ENCODE measurements around the gene SLC31A2.

SLC31A2 gene

DNA sequence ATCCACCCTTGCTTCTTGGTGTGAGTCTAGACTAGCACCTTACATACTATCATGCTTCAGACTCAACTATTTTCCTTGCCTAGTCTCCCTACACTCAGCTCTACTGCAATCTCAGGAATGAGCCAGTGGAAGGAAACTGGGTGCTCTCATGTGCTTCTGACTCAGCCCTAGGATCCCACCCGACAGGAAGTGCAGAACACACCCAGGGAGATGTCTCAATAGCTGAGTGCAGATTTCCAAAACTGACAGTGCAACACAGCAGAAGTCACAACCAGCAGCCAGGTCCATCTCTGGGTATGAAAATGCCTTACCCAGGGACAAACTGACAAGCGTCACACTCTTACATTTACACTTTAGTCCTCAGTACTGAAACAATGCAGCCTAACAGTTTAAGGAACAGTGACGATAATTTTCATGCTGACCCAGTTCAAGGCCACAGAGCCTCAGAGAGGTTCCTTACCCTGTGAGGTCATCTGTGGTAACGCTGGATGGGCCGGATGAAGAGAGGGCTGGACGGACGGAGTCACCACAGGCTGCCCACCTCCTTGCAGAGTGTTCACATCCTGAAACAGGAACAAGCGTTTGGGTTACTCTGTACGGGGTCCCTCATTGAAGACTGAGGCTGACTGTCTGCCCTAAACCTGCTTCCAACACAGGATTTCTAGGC is 37.3 kb downstream of the SLC31A2 start:
- no peak for DNase-seq

GRCh38 chr9:113192455-113192854 is 41.6 kb downstream of the SLC31A2 start:
- DNase-seq, result no peak

GRCh38 chr9:113199683-113200329 is 49.0 kb downstream of the SLC31A2 start:
- DNase-seq, result no peak

DNA sequence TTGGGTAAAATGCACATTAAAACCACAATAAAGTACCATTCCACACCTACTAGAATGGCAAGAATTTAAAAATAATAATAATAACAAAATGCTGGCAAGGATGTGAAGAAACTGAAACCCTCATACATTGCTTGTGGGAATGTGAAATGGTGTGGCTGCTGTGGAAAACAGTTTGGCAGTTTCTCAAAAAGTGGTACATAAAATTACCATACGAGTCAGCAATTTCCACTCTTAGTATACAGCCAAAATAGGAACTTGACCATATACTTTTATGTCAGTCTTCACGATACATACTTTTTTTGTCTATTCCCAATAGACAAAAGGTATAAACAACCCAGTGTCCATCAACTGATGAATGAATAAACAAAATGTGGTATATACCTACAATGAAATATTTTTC is 54.6 kb downstream of the SLC31A2 start:
- DNase-seq, result no peak

- DNase-seq, result no peak
Measured at GRCh38 chr9:113205861-113206260, 55.1 kb downstream of the SLC31A2 start.

DNA sequence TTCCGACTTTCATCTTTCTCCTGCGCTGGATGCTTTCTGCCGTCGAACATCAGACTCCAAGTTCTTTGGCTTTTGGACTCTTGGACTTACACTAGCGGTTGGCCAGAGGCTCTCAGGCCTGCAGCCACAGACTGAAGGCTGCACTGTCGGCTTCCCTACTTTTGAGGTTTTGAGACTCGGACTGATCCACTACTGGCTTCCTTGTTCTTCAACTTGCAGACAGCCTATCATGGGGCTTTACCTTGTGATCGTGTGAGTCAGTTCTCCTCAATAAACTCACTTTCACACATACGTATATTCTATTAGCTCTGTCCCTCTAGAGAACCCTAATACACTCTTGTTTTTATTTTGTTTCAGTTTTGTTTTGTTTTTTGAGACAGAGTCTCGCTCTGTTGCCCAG is 60.0 kb downstream of the SLC31A2 start:
- DNase-seq, result no peak
